HL-60 (cell line): Measurements from ENCODE around the gene HEBP2.
"Not testable (repeated sequence)": the region's sequence is repeated elsewhere in the genome, so short reads cannot be mapped to it uniquely, and the experiment has no call there.

Experiments
- DNase-seq, 2 experiments: peaks; one replicate each; pipeline ENCODE4 v3.0.0-alpha.2; 2010 to 2020; ENCODE audit warnings: low read depth in 1 of 2, low spot score in 1 of 2
- H3K27ac ChIP-seq: fragments of 250-450 bp; sonication (Bioruptor Pico); replicated peaks from 2 replicates; pipeline ENCODE4 v1.5.1; 2020; ENCODE audit warnings: mild to moderate bottlenecking, moderate library complexity
- H3K27me3 ChIP-seq: fragments of 250-450 bp; sonication (Bioruptor Pico); 2 replicates; pipeline ENCODE4 v1.5.1; 2021; ENCODE audit warnings: mild to moderate bottlenecking, moderate library complexity; ENCODE audit not compliant: insufficient read depth, poor library complexity, severe bottlenecking
- H3K4me3 ChIP-seq: replicated peaks from 2 replicates; pipeline ENCODE4 v1.5.1; 2011; ENCODE audit warnings: mild to moderate bottlenecking, control low read depth, low read length; ENCODE audit not compliant: insufficient read depth
- GABPA ChIP-seq: IDR thresholded peaks from 2 replicates; pipeline ENCODE4 v1.6.1; 2012; ENCODE audit warnings: low read depth
- POLR2AphosphoS5 ChIP-seq: IDR thresholded peaks from 2 replicates; pipeline ENCODE4 v1.6.1; 2012; ENCODE audit warnings: low read depth
- REST ChIP-seq: IDR thresholded peaks from 2 replicates; pipeline ENCODE4 v1.6.1; 2012; ENCODE audit warnings: low read depth; ENCODE audit not compliant: insufficient replicate concordance
- SPI1 ChIP-seq: IDR thresholded peaks from 2 replicates; pipeline ENCODE4 v1.6.1; 2012; ENCODE audit warnings: low read depth, mild to moderate bottlenecking, borderline replicate concordance
- long read RNA-seq: library from polyadenylated mRNA; unstranded; transcript quantifications from one replicate; pipeline ENCODE4 v2.0.0, GENCODE V29; 2020
- TF ChIP-seq, protein P1 (sequence below): IDR thresholded peaks from one replicate; pipeline ENCODE4 v1.5.1; 2011; ENCODE audit warnings: low read length, control low read depth, inconsistent platforms; ENCODE audit not compliant: insufficient read depth

Gene HEBP2, protein sequence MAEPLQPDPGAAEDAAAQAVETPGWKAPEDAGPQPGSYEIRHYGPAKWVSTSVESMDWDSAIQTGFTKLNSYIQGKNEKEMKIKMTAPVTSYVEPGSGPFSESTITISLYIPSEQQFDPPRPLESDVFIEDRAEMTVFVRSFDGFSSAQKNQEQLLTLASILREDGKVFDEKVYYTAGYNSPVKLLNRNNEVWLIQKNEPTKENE
- long read RNA-seq, full-length matches to known transcripts: 2 of 8 reads
- long read RNA-seq, partial matches to known transcripts: 0 of 8 reads
- long read RNA-seq, other reads (novel, unspliced or antisense): 6 of 8 reads

DNA sequence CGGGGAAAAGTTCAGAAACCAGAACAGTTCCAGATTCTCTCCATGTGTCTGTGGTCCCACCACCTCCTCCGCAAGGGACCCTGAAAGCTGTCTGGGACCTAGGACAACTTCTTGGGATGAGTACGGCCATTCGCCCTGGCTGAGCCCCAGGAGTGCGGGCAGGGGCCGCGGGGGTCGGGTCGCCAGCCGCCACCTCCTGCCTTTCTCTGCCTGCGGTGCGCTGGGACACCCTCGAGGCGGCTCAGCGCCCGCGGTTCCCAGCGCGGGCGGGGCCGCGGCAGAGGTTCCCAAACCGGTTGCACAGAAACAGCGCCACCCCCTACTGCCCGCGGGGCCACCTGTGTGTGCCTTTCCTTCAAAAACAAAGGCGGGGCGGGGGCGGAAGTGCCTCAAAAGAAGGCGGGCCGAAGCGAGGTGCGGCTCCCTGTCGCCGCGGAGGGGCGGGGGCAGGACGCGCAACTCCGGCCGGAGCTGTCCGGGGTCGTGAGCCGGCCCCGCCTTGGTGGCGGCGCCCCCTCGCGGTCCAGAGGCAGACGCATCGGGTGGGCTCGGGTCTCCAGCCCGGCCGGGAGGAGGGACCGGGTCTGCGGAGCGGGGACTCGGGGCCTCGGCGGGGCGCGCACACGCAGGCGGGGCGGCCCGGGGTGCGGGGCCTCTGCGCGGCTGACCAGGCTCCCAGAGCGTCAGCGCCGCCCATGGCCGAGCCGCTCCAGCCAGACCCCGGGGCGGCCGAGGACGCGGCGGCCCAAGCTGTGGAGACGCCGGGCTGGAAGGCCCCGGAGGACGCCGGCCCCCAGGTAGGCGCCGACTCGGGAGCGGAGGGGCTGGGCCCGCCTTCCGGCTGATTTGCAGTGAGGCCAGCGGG, at the start of gene HEBP2:
HEBP2 (plus strand) TSS at position 423 of the 865 bp plus-strand sequence; CDS start at position 696, 273 bp downstream.
- H3K27me3 ChIP-seq: no peaks in the 10 kb centered on the region
- H3K4me3 ChIP-seq: peak within 1 kb of the TSS; percentile 74
- peak within 1 kb of the TSS; percentile 67 for H3K27ac ChIP-seq
- peak; percentile 79 to 97 for DNase-seq
- TF ChIP-seq POLR2AphosphoS5 (peak; percentile 76), SPI1 (peak; percentile 84), REST (peak; percentile 47), GABPA (peak; percentile 58; the same call in 1 of the 2 replicates)
- TF ChIP-seq, protein P1, sequence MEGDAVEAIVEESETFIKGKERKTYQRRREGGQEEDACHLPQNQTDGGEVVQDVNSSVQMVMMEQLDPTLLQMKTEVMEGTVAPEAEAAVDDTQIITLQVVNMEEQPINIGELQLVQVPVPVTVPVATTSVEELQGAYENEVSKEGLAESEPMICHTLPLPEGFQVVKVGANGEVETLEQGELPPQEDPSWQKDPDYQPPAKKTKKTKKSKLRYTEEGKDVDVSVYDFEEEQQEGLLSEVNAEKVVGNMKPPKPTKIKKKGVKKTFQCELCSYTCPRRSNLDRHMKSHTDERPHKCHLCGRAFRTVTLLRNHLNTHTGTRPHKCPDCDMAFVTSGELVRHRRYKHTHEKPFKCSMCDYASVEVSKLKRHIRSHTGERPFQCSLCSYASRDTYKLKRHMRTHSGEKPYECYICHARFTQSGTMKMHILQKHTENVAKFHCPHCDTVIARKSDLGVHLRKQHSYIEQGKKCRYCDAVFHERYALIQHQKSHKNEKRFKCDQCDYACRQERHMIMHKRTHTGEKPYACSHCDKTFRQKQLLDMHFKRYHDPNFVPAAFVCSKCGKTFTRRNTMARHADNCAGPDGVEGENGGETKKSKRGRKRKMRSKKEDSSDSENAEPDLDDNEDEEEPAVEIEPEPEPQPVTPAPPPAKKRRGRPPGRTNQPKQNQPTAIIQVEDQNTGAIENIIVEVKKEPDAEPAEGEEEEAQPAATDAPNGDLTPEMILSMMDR: no peak

DNA sequence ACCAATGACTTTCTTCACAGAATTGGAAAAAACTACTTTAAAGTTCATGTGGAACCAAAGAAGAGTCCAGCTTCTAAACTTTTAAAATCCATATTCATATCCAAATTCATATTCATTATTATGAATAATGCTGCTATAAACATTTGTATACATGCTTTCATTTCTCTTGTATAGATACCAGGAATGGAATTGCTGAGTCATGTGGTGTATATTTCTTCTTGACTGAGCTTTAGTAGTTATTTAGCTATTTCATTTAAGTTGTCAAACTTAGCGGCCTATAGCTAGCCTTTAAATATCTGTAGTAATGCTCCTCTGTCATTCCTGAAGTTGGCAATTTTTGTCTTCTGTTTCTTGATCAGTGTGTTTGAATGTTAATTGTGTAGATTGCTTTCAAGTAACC, 46.1 kb upstream of the HEBP2 start:
- Histone ChIP-seq H3K27ac (no peak overlapping the region), H3K27me3 (no peaks in the 10 kb centered on the region), H3K4me3 (no peak overlapping the region)
- DNase-seq: no peak
- no peak for TF ChIP-seq POLR2AphosphoS5
- TF ChIP-seq GABPA: no peak
- TF ChIP-seq, protein P1: no peak
- TF ChIP-seq SPI1: no peak
- TF ChIP-seq REST: no peak

- H3K27ac ChIP-seq, H3K27me3 ChIP-seq, DNase-seq, H3K4me3 ChIP-seq: not testable (repeated sequence)
Measured at GRCh38 chr6:138368684-138369083, 35.3 kb upstream of the HEBP2 start.
